HG02642 (cell line): ENCODE measurements around the gene VSIG8.
"Not testable (repeated sequence)": the region's sequence is repeated elsewhere in the genome, so short reads cannot be mapped to it uniquely, and the experiment has no call there.

Source experiments
- ATAC-seq: cut with Tn5 transposase; IDR thresholded peaks from one replicate; pipeline ENCODE4 v1.9.1; 2021; ENCODE audit warnings: mild to moderate bottlenecking; ENCODE audit not compliant: unreplicated experiment, poor library complexity

Gene VSIG8, protein sequence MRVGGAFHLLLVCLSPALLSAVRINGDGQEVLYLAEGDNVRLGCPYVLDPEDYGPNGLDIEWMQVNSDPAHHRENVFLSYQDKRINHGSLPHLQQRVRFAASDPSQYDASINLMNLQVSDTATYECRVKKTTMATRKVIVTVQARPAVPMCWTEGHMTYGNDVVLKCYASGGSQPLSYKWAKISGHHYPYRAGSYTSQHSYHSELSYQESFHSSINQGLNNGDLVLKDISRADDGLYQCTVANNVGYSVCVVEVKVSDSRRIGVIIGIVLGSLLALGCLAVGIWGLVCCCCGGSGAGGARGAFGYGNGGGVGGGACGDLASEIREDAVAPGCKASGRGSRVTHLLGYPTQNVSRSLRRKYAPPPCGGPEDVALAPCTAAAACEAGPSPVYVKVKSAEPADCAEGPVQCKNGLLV

DNA sequence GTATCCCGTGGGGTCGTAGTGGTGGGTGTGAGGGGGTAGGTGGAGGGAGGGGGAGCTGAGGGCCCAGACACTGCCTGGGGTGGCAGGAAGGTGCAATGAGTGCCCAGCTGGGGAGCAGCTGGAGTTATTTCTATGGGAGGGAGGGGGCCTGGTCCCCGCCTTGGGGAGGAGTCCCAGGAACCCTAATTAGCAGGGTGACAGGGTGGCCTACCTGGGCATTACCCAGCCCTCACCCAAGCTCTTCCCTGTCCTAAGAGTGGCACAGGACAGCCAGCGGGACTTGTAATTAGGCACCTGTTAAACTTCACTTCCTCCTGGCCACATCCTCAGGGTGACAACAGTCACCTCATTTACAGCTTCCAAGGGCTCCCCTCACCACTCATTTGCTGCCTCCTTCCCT lies at the start of gene VSIG8:
Gene VSIG8 (minus strand): TSS at position 101 of the 400 bp plus-strand sequence. CDS start 136 bp downstream, outside the sequence.
- no peak for ATAC-seq

DNA sequence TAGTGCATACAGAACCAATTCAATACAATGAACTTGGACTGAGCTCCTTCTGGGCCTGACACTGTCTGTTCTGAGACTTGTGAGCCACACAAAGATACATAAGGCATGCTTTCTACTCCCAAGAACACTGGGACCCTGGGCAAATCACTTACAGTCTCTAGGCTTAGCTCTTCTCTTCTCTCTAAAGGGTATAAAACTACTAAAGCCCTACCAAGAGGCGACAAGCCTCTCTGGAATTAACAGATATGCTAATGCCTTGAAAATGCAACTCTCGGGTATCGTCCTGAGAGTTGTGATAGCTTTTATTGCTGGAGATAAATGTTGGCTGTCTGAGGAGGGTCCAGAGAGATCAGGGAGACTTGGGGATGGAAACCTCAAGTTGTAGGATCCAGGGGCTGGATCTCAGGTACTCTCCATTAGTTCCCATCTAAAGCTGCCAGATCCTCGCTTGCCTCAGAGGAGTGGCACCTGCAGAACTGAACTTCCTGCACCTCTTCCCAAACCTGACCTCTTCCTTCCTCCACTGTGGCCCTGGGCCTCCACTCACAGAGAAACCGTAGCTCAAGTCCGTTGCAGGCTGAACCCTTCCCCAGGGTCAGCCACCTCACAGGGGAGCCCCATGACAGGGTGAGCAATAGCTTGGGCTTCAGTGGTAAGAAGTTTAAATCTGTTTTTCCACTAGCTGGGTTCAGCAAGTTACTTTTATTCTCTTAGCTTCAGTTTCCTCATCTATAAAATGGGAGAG lies 49.0 kb upstream of the VSIG8 start:
- ATAC-seq: no peak

DNA sequence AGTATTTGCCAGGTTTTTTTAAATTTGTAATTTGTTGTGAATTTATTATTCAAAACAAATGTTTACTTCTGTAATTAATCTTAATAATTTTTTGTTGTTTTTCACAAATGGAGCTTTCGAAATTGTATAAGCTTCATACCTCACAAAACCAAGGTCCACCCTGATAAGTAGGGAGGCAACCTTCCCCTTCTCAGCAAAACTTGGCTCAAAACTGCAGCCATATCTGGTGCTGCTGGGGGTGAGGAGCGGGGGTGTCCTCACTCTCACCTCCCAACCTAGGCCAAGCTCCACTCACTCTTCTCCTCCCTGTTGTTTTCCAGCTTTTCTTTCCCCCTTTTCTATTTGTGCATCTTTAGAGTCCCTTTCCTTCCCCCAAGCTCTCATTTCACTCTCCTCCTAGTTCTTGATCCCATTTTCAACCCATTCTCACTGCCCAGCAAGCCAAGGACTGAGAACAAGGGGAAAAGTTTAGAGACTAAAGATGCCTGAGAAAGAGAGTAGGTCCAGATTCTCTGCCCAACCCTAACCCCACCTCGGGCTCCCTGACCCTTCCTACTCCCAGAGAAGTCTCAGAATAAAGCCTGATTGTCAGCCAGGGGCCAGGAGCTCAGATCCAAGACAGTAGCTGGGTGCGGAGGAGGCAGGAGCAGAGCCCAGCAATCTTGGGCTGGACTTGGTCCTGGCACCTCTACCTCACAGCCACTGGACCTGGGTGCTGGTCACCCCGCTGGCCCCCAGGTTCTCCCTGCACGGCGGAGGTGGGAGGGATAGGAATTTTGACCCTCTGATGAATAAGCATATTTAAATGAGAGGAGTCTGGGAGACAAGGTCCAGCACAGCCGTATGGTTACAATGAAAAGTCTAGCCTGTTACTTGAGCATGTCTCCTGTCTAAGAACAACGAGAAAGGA lies 45.8 kb upstream of the VSIG8 start:
- no peak for ATAC-seq

DNA sequence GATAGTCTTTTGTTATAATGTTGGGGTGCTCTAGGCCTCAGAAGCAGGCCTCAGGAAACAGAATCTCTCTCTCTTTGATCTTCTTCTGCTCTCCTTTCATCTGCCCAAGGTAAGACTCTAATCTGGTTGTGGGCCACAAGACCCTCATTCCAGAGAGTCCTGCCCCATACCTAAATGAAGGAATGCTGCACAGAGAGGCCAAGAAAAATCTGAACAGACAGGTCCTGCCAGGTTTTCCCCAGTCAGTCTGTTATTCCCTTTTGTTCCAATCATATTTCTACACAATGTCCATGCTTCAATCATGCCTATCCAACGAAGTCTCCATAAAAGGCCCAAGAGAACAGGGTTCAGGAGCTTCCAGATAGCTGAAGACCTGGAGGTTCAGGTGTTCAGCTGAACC lies 44.5 kb upstream of the VSIG8 start:
- ATAC-seq: no peak

DNA sequence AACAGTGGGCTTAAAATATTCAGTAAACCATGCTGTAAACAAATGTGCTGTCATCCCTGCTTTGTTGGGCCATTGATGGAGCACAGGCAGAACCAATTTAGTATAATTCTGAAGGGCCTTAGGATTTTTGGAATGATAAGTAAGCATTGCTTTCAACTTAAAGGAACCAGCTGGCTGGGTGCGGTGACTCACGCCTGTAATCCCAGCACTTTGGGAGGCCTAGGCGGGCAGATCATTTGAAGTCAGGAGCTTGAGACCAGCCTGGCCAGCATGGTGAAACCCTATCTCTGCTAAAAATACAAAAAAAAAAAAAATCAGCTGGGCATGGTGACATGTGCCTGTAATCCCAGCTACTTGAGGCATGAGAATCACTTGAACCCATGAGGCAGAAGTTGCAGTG lies 41.6 kb upstream of the VSIG8 start:
- ATAC-seq: not testable (repeated sequence)

DNA sequence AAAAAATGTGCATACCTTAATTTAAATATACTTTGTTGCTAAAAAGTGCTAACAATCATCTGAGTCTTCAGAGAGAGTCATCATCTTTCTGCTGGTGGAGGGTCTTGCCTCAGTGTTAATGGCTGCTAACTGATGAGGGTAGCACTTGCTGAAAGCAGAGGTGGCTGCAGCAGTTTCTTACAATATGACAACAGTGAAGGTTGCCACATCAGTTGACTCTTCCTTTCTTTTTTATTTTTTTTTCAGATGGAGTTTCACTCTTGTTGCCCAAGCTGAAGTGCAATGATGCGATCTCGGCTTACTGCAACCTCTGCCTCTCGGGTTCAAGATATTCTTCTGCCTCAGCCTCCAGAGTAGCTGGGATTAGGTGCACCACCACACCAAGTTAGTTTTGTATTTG lies 40.1 kb upstream of the VSIG8 start:
- ATAC-seq: no peak

DNA sequence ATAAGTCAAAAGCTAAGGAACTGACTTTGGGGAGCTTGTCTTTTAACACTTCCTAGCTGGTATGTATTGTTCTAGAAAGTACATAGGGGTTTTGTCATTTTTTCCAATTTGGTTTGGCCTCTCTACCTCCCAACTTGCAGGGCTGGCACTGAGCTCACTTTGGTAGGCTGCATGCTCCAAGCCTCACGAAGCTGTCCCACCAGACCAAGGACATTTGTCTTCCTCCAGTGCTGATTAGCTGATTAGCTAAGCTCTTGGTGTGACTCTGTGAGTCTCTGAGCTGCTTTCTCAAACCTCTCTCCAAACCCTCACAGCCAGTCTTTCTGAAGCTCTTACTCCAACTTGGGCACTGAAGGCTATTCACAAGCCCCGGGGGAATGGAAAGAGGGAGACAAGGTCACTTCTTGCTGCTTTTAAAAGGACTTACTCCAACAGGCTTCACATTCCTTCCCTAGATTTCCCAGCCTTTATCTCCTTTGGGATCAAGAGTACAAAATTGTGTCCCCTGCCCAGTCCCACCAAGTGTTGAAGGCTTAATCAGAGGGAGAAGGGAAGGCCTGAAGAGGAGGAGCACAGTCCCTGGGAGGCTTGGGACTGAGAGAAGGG lies 38.4 kb upstream of the VSIG8 start:
- no peak for ATAC-seq

DNA sequence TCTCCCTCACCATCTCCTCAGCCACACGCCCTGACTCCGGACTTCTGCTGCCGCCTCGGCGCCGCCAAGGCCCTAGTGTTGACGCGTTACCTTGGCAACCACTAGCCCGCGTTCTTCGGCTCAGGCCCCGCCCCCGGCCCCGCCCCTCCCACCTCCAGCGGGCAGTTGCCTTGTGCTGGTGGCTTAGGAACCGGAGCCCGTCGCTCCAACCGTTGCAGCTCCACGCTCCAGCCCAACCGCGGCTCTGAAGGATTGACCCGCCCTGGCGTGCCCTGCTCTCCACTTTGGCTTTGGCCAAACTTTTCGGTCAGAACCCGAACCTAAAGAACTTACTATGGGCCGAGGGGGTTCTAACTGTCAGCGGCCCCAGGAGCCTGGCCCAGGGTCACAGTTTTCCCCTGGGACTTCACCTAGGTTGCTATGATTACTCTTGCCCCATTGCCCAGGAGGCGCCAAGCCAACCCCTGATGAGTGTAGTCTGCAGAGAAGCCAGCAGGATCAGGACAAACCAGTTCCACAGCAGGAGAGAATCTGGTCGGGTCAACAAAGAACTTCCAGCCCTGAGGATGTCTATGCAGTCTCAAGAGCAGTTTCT lies 37.7 kb upstream of the VSIG8 start, which contains the start of gene CFAP45:
Gene CFAP45 (minus strand): TSS at position 80 of the 595 bp plus-strand sequence. CDS start 67 bp downstream, at position 13.
- ATAC-seq: no peak

DNA sequence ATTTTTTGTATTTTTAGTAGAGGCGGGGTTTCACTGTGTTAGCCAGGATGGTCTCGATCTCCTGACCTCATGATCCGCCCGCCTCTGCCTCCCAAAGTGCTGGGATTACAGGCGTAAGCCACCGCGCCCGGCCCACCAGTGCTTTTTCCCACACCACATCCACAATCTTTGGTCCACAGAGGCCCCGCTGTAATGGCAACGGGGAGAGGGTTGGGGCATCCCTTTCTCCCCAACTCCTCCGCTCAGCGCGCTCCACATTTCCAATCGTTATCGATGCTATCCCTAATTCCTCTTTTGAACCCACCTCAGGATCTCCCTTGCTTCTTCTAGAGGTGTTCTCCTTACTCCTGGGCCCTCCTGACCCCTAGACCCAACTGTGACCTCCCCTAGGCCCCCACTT lies 37.2 kb upstream of the VSIG8 start:
- not testable (repeated sequence) for ATAC-seq

DNA sequence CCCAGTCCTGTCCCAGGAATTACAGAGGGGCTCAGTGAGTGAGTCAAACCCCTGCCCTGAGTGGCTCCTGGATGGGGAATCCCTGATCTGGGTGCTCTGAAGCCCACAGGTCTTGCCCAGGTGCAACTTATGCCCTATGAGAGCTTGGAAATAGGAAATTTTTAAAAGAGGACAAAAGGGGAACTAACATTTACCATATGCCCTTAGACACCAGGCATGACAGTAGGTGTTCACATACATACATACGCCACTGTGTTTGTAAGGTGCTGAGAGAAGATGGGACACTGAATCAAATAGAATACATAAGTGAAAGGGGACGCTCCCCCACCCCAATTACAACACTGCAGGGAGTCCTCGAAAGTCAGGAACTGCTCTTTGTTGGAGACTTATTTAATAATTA lies 36.1 kb upstream of the VSIG8 start:
- no peak for ATAC-seq

DNA sequence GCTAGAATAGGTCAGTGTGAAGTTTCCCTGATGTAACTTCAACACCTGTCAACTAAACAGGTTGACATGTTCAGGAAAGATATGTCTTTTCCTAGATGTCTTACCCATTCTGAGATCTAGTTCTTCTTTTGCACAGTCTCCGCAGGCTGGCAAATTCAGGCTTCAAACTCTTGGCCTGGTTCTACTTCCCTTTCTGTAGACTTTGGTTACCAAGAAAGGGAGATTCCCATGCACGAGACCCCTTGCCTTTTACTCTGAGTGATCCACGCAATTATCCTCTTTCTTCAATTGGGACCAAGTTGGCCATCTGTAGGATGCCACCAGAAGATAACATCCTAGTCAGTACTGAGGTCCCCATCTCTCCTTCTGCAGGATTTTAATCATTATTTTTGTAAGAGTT lies 35.5 kb upstream of the VSIG8 start:
- no peak for ATAC-seq

DNA sequence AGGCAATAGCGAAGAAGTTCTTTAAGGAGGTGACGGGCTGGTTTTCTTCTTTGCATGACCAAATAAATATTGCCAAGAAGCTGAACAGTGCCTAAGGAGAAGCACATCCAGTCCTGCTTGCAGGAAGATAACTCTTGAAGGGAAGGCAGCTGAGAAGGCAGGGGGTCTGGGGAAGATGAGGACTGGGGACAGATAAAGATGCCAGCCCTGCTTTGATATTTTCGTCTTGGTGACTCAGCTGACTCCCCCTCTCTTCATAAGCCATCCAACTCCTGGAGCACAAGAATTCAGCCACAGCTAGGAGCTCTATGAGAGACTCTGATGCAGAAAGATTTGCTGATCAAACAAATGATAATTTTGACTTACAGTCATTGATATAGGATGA lies 34.1 kb upstream of the VSIG8 start:
- no peak for ATAC-seq

DNA sequence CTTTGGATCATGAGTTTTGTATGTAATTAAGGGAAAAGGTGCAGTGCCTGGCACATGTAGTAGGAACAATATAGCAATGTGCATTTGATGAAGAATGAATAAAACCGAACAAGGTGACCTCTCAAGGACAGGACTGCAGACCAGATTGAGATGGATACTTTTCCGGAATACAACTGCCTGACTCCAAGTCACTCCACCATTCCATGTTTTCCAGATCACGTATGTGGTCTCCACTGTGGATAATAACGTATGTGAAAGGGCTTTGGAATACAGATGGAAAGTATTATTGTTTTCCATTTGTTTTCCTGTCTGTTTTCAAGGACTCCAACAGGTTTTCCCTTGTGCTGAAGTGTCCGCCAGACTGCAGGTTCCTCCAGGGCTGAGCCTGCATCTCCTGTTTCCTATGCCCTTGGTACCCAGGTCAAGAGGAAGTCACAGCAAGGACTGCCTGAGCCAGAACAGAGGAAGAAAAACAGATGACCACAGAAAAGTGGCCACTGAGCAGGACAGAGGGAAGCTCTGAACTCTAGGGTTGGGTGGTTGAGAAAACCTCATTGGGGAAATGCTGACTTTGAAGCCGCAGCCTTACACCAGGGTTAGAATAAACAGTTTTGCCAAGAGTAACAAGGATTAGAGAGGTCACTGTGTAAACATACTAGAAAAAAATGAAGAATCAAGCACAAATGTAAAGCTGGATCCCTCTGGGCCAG lies 33.5 kb upstream of the VSIG8 start:
- ATAC-seq: no peak

DNA sequence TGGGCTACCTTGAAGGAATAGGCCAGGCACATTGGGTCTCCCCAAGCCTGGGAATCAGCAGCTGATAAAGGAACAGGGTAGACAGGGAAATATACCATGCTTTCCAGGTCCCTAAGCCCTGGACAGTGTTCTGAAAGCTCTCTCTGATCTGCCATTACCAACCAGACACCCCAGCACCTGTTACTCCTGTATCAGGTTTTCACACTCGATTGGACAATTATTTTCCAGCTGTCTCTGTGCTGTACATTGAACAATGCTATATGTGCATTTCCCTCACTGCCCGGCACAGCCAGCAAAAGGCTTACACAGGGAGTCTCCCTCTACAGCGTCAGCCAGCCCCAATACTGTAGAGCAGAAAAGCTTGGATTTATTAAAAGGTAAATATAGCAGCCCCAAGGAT lies 32.8 kb upstream of the VSIG8 start:
- no peak for ATAC-seq

DNA sequence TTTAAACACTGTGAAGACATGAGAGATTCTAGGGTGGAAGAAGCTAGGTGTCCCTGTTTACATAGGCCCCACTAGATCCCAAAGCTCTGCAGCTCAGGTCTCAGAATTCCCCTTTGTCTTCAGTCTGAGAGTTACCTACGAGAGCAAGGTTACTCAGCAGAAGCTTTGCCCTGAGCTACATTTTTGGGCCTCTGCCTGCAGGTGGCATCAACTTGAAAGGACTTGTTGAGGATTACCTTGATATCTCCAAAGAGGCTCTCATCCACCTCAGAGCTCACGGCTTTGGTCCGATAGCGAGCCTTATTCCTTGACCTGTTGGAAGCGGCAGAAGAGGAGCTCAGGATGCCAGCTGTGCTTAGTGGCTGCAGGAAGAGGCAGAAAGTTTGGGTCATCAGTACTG lies 30.5 kb upstream of the VSIG8 start:
- ATAC-seq: no peak

DNA sequence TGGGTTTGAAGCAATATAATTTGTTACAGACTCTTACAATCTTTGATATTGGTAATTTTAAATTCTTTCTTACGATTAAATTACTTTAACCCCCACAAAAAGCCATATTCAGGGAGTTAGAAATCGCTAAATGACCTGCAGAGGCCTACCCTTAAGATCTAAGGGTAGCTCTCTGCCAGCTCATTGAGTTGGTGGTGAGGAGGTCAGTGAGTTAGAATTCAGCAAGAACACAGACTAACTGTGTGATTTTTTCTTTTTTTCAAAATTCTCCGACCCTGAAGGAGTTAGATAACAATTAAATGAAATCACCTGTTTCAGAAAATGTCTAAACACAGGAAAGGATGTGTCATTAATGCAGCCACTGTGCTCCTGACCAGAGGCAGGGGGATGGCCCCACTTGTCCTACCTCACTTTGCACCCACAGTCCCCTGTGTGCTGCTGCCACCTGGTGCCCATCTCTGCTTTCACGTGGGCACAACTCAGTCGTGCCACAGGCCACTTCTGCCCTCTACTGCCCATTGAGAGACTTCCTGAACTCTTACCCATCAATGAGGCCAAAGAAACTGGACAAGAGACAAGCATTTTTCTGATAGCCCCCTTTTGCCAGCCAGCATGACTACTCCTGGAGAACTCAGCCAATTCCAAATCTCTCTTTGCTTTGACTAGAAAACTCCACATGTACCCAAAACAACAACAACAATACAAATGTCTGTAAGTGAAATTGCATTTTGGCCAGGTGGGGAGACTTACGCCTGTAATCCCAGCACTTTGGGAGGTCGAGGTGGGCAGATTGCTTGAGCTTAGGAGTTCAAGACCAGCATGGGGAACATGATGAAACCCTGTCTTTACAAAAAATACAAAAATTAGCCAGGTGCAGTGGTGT lies 29.1 kb upstream of the VSIG8 start:
- peak; percentile 62 for ATAC-seq

DNA sequence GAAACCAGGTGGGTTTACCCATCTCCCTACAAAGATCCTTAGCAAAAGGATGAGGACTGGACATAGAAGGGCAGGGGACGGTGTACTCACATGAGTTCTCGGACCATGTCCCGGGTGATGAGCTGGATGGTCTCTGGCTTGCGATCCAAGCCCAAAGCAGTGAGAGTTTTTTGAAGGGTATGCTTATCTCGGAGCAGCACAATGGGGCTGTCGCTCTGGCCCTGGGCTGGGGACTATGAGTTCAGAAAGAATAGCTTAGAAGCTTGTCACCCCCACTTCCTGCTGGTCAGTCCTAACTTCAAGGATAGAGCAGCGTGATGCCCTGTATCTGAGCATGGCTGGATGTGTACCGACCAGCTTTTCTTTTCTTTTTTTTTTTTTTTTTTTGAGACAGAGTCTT lies 27.9 kb upstream of the VSIG8 start:
- no peak for ATAC-seq

DNA sequence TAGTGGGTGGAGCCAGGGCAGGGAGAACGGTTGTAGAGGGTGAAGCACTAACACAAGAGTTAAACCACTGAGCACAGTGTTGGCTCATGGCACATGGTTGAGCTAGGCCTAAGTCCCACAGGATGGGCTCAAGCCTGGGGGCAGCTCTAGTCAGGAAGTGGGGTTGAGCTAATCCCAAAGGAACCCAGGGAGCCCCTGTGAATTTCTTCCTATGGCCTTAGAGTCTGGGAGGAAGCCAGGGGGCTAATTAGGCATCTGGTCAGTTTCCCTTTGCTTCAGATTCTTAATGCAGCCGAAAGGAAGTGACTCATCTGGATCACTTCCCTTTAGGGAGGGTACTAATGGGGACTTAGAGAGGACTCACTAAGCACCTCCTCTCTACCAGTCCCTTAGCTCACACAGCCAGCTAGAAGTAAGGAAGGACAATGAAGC lies 27.4 kb upstream of the VSIG8 start:
- ATAC-seq: peak; percentile 90
